Mesenchymal stem cell (in vitro differentiated cells and primary cell): ENCODE results near the gene MBP.
"Not testable (repeated sequence)": the region's sequence is repeated elsewhere in the genome, so short reads cannot be mapped to it uniquely, and the experiment has no call there.

Experiments
- DNase-seq: peaks from one replicate; pipeline ENCODE4 v3.0.0-alpha.2; 2013
- H2AFZ ChIP-seq: one replicate; pipeline ENCODE4 v1.6.1; 2013; ENCODE audit warnings: low read depth, mild to moderate bottlenecking, control low read depth, inconsistent platforms, low read length, moderate library complexity
- H2AK5ac ChIP-seq: 2 replicates; pipeline ENCODE4 v1.6.1; 2013; ENCODE audit warnings: low read length, moderate library complexity, mild to moderate bottlenecking, inconsistent platforms; ENCODE audit not compliant: severe bottlenecking
- H2BK120ac ChIP-seq: one replicate; pipeline ENCODE4 v1.6.1; 2013; ENCODE audit warnings: low read depth, mild to moderate bottlenecking, inconsistent platforms, low read length, moderate library complexity
- H2BK12ac ChIP-seq, 2 experiments: one replicate each; pipeline ENCODE4 v1.6.1; 2013; ENCODE audit warnings: inconsistent platforms in 2 of 2, low read length in 2 of 2, mild to moderate bottlenecking in 2 of 2, moderate library complexity in 2 of 2, control low read depth in 1 of 2
- H2BK15ac ChIP-seq: one replicate; pipeline ENCODE4 v1.6.1; 2013; ENCODE audit warnings: mild to moderate bottlenecking, low read depth, inconsistent platforms; ENCODE audit not compliant: poor library complexity, severe bottlenecking
- H2BK5ac ChIP-seq: 2 replicates; pipeline ENCODE4 v1.6.1; 2013; ENCODE audit warnings: low read depth, mild to moderate bottlenecking, low read length, control low read depth, inconsistent platforms; ENCODE audit not compliant: poor library complexity, severe bottlenecking
- H3K14ac ChIP-seq, 2 experiments: one replicate each; pipeline ENCODE4 v1.6.1; 2013; ENCODE audit warnings: inconsistent platforms in 2 of 2, low read length in 2 of 2, control low read depth in 1 of 2, mild to moderate bottlenecking in 1 of 2, moderate library complexity in 1 of 2
- H3K18ac ChIP-seq, 2 experiments: one replicate each; pipeline ENCODE4 v1.6.1; 2013; ENCODE audit warnings: inconsistent platforms in 2 of 2, low read length in 2 of 2, control low read depth in 1 of 2, low read depth in 1 of 2, mild to moderate bottlenecking in 1 of 2
- H3K23ac ChIP-seq, 2 experiments: one replicate each; pipeline ENCODE4 v1.6.1; 2013; ENCODE audit warnings: inconsistent platforms in 2 of 2, low read length in 2 of 2, mild to moderate bottlenecking in 2 of 2, moderate library complexity in 2 of 2, control low read depth in 1 of 2
- H3K27ac ChIP-seq: 2 replicates; pipeline ENCODE4 v1.5.1; 2013; ENCODE audit warnings: mild to moderate bottlenecking, moderate library complexity, low read length, control low read depth, inconsistent platforms; ENCODE audit not compliant: poor library complexity, severe bottlenecking
- H3K27me3 ChIP-seq, 2 experiments: 2 replicates each; pipeline versions ENCODE4 v1.6.1 to v1.7.0; 2013; ENCODE audit warnings: low read length in 2 of 2, mild to moderate bottlenecking in 2 of 2, moderate library complexity in 2 of 2, control low read depth in 1 of 2, inconsistent platforms in 1 of 2; ENCODE audit not compliant: control insufficient read depth in 1 of 2, insufficient read depth in 1 of 2
- H3K36me3 ChIP-seq, 2 experiments: 2 replicates each; pipeline versions ENCODE4 v1.6.1 to v1.7.0; 2013; ENCODE audit warnings: low read length in 2 of 2, control low read depth in 1 of 2, inconsistent platforms in 1 of 2, low read depth in 1 of 2, mild to moderate bottlenecking in 1 of 2; ENCODE audit not compliant: insufficient read depth in 2 of 2, control insufficient read depth in 1 of 2
- H3K4ac ChIP-seq, 2 experiments: one replicate each; pipeline ENCODE4 v1.6.1; 2013; ENCODE audit warnings: inconsistent platforms in 2 of 2, low read length in 2 of 2, mild to moderate bottlenecking in 2 of 2, moderate library complexity in 2 of 2, control low read depth in 1 of 2, low read depth in 1 of 2
- H3K4me1 ChIP-seq: 2 replicates; pipeline ENCODE4 v1.6.1; 2013; ENCODE audit warnings: low read depth, low read length, control low read depth; ENCODE audit not compliant: control insufficient read depth, insufficient read depth
- H3K4me2 ChIP-seq: 2 replicates; pipeline ENCODE4 v1.6.1; 2013; ENCODE audit warnings: low read length, mild to moderate bottlenecking, inconsistent platforms; ENCODE audit not compliant: poor library complexity, severe bottlenecking
- H3K4me3 ChIP-seq, 2 experiments: 2 replicates each; pipeline versions ENCODE4 v1.5.1 to v1.7.0; 2013; ENCODE audit warnings: low read length in 2 of 2, mild to moderate bottlenecking in 2 of 2, control low read depth in 1 of 2, low read depth in 1 of 2; ENCODE audit not compliant: insufficient read depth in 1 of 2
- H3K79me1 ChIP-seq: replicated peaks from 2 replicates; pipeline ENCODE4 v1.6.1; 2013; ENCODE audit warnings: mild to moderate bottlenecking, control low read depth, low read length, inconsistent platforms; ENCODE audit not compliant: poor library complexity, severe bottlenecking
- H3K9ac ChIP-seq: 2 replicates; pipeline ENCODE4 v1.7.0; 2013; ENCODE audit warnings: mild to moderate bottlenecking, low read length, moderate library complexity
- H3K9me3 ChIP-seq: 2 replicates; pipeline ENCODE4 v1.7.0; 2013; ENCODE audit warnings: mild to moderate bottlenecking, low read length; ENCODE audit not compliant: control insufficient read depth
- H4K8ac ChIP-seq: one replicate; pipeline ENCODE4 v1.6.1; 2013; ENCODE audit warnings: inconsistent platforms, mild to moderate bottlenecking, low read length, moderate library complexity
- H4K91ac ChIP-seq: one replicate; pipeline ENCODE4 v1.6.1; 2013; ENCODE audit warnings: mild to moderate bottlenecking, low read length, inconsistent platforms
- WGBS: methylation state at CpG from one replicate; pipeline ENCODE4 v1.1.7; 2013; ENCODE audit warnings: mixed read lengths; 5-methylcytosine and 5-hydroxymethylcytosine counted together

MBP gene

DNA sequence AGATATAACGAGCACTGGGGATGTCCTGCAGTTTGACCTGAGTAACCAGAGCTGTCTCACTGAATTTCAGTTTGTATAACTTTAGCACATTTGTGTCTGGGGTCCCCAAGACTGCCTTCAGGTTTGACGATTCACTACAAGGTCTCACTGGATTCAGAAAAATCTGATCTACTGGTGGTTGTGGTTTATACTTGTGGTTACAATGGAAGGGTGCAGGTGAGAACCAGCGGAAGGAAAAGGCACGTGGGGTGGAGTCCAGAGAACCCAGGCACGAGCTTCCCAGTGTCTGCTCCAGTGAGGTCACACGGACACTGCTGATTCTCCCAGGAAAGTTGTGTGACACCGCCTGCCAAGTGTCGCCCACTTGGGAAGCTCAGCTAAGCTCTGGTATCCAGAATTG is 184.2 kb downstream of the MBP start:
- H3K36me3 ChIP-seq = peaks cover 16 to 58% of the 10 kb centered on the region in 2 experiments
- no peak overlapping the region for H4K8ac ChIP-seq
- no peak overlapping the region for H3K9ac ChIP-seq
- no peak overlapping the region for H3K4me3 ChIP-seq
- H3K4me1 ChIP-seq = no peaks in the 10 kb centered on the region
- H3K9me3 ChIP-seq = no peaks in the 10 kb centered on the region
- no peak for DNase-seq
- H2BK15ac ChIP-seq = no peak overlapping the region
- H3K4me2 ChIP-seq = no peak overlapping the region
- H3K4ac ChIP-seq = no peak overlapping the region
- no peak overlapping the region for H2BK120ac ChIP-seq
- H3K23ac ChIP-seq = no peak overlapping the region
- no peak overlapping the region for H3K14ac ChIP-seq
- no peak overlapping the region for H2BK5ac ChIP-seq
- H2AK5ac ChIP-seq = no peak overlapping the region
- H3K18ac ChIP-seq = no peak overlapping the region
- no peak overlapping the region for H4K91ac ChIP-seq
- H3K27me3 ChIP-seq = no peaks in the 10 kb centered on the region
- no peak overlapping the region for H3K27ac ChIP-seq
- no peak overlapping the region for H2AFZ ChIP-seq
- peaks cover 5% of the 10 kb centered on the region for H3K79me1 ChIP-seq
- no peak overlapping the region for H2BK12ac ChIP-seq
- WGBS = 90% methylated on average over 8 of the region's 8 CpGs

GRCh38 chr18:76944346-76944745 is 188.2 kb downstream of the MBP start:
- Histone ChIP-seq H3K9ac (peak overlapping the region; percentile 32), H3K36me3 (peaks cover 27 to 28% of the 10 kb centered on the region in 2 experiments), H3K79me1 (peaks cover 10% of the 10 kb centered on the region)
- H3K23ac ChIP-seq, H3K27ac ChIP-seq, H3K9me3 ChIP-seq, H2AFZ ChIP-seq, DNase-seq, H4K8ac ChIP-seq, H3K4me1 ChIP-seq, H3K4me2 ChIP-seq, H3K4me3 ChIP-seq, H3K14ac ChIP-seq, H3K27me3 ChIP-seq, H2BK12ac ChIP-seq, H2BK15ac ChIP-seq, H3K18ac ChIP-seq, H2AK5ac ChIP-seq, H3K4ac ChIP-seq, H2BK120ac ChIP-seq, H2BK5ac ChIP-seq, H4K91ac ChIP-seq: not testable (repeated sequence)
- WGBS = 92% methylated on average over 7 of the region's 8 CpGs

GRCh38 chr18:76943542-76944339 is 188.8 kb downstream of the MBP start:
- no peak overlapping the region for H2BK5ac ChIP-seq
- no peaks in the 10 kb centered on the region for H3K27me3 ChIP-seq
- no peak overlapping the region for H3K18ac ChIP-seq
- H3K14ac ChIP-seq = no peak overlapping the region
- H2AFZ ChIP-seq = no peak overlapping the region
- no peak overlapping the region for H2BK15ac ChIP-seq
- H4K8ac ChIP-seq = no peak overlapping the region
- no peak overlapping the region for H3K27ac ChIP-seq
- peaks cover 28 to 31% of the 10 kb centered on the region in 2 experiments for H3K36me3 ChIP-seq
- no peak overlapping the region for H3K4me2 ChIP-seq
- no peak overlapping the region for H3K4ac ChIP-seq
- H2AK5ac ChIP-seq = no peak overlapping the region
- H3K9me3 ChIP-seq = no peaks in the 10 kb centered on the region
- H4K91ac ChIP-seq = no peak overlapping the region
- H3K23ac ChIP-seq = no peak overlapping the region
- no peak overlapping the region for H2BK120ac ChIP-seq
- H3K79me1 ChIP-seq = peaks cover 10% of the 10 kb centered on the region
- H3K4me1 ChIP-seq = no peaks in the 10 kb centered on the region
- 87% methylated on average over 6 of the region's 6 CpGs for WGBS
- H3K4me3 ChIP-seq = no peak overlapping the region
- H2BK12ac ChIP-seq = no peak overlapping the region
- DNase-seq = peak; percentile 50
- peak overlapping the region; percentile 68 for H3K9ac ChIP-seq

GRCh38 chr18:76941284-76941683 is 191.3 kb downstream of the MBP start:
- no peaks in the 10 kb centered on the region for H3K27me3 ChIP-seq
- H3K9me3 ChIP-seq = no peaks in the 10 kb centered on the region
- no peak overlapping the region for H2BK12ac ChIP-seq
- peak overlapping the region in 1 of 2 experiments; percentile 6 for H3K14ac ChIP-seq
- no peak overlapping the region for H4K91ac ChIP-seq
- H3K18ac ChIP-seq = no peak overlapping the region
- H2BK5ac ChIP-seq = no peak overlapping the region
- no peak overlapping the region for H4K8ac ChIP-seq
- no peak overlapping the region for H3K23ac ChIP-seq
- no peak overlapping the region for H2AFZ ChIP-seq
- no peaks in the 10 kb centered on the region for H3K4me1 ChIP-seq
- H2AK5ac ChIP-seq = no peak overlapping the region
- no peak overlapping the region for H3K4ac ChIP-seq
- H3K4me2 ChIP-seq = no peak overlapping the region
- H2BK15ac ChIP-seq = no peak overlapping the region
- H3K4me3 ChIP-seq = no peak overlapping the region
- no peak for DNase-seq
- peaks cover 8% of the 10 kb centered on the region for H3K79me1 ChIP-seq
- no peak overlapping the region for H3K27ac ChIP-seq
- no peak overlapping the region for H3K9ac ChIP-seq
- H3K36me3 ChIP-seq = peaks cover 31 to 34% of the 10 kb centered on the region in 2 experiments
- WGBS = 92% methylated on average over 9 of the region's 9 CpGs
- no peak overlapping the region for H2BK120ac ChIP-seq
